Parathyroid adenoma (tissue), 2 donors: Measurements from ENCODE around the gene SBF2.

Experiments
- H2AFZ ChIP-seq: fragments of 300-600 bp; sonication (generic); one replicate; pipeline ENCODE4 v1.7.0; 2017; ENCODE audit warnings: antibody characterized with exemption, mild to moderate bottlenecking
- H3K27ac ChIP-seq: fragments of 300-600 bp; sonication (generic); one replicate; pipeline ENCODE4 v1.7.0; 2017
- H3K27me3 ChIP-seq: fragments of 300-600 bp; sonication (generic); one replicate; pipeline ENCODE4 v1.7.0; 2017; ENCODE audit warnings: low read length; ENCODE audit not compliant: control insufficient read depth, insufficient read depth
- H3K36me3 ChIP-seq: fragments of 300-600 bp; sonication (generic); one replicate; pipeline ENCODE4 v1.7.0; 2017; ENCODE audit warnings: low read length; ENCODE audit not compliant: control insufficient read depth, insufficient read depth
- H3K4me1 ChIP-seq: fragments of 300-600 bp; sonication (generic); one replicate; pipeline ENCODE4 v1.7.0; 2017; ENCODE audit warnings: control low read depth
- H3K4me2 ChIP-seq: fragments of 300-600 bp; sonication (generic); one replicate; pipeline ENCODE4 v1.7.0; 2017; ENCODE audit warnings: low read length
- H3K4me3 ChIP-seq: fragments of 300-600 bp; sonication (generic); one replicate; pipeline ENCODE4 v1.7.0; 2017; ENCODE audit warnings: low read depth, low read length
- H3K79me2 ChIP-seq: fragments of 300-600 bp; sonication (generic); one replicate; pipeline ENCODE4 v1.7.0; 2017; ENCODE audit warnings: control low read depth
- H3K9ac ChIP-seq: fragments of 300-600 bp; sonication (generic); one replicate; pipeline ENCODE4 v1.7.0; 2017; ENCODE audit warnings: mild to moderate bottlenecking
- H3K9me3 ChIP-seq: fragments of 300-600 bp; sonication (generic); one replicate; pipeline ENCODE4 v1.7.0; 2017; ENCODE audit warnings: low read length; ENCODE audit not compliant: control insufficient read depth
- CTCF ChIP-seq: fragments of 300-600 bp; sonication (generic); IDR thresholded peaks from one replicate; pipeline ENCODE4 v1.7.0; 2017; ENCODE audit warnings: antibody characterized with exemption, mild to moderate bottlenecking
- donor health status: primary hyperparathyroidism.

SBF2 gene

GRCh38 chr11:10287766-10288715 is 6.0 kb downstream of the SBF2 start:
- Histone ChIP-seq H3K4me3 (no peak overlapping the region), H3K9me3 (no peaks in the 10 kb centered on the region), H3K4me2 (no peak overlapping the region), H3K79me2 (peaks cover 20% of the 10 kb centered on the region), H3K9ac (no peak overlapping the region), H3K36me3 (no peaks in the 10 kb centered on the region), H2AFZ (no peak overlapping the region), H3K4me1 (peaks cover 2% of the 10 kb centered on the region), H3K27me3 (no peaks in the 10 kb centered on the region), H3K27ac (no peak overlapping the region)
- no peak for TF ChIP-seq CTCF

GRCh38 chr11:10287140-10287539 is 6.9 kb downstream of the SBF2 start:
- Histone ChIP-seq H3K36me3 (no peaks in the 10 kb centered on the region), H2AFZ (no peak overlapping the region), H3K4me1 (peaks cover 2% of the 10 kb centered on the region), H3K4me3 (no peak overlapping the region), H3K9me3 (no peaks in the 10 kb centered on the region), H3K4me2 (no peak overlapping the region), H3K79me2 (peaks cover 20% of the 10 kb centered on the region), H3K27ac (no peak overlapping the region), H3K9ac (no peak overlapping the region), H3K27me3 (no peaks in the 10 kb centered on the region)
- TF ChIP-seq CTCF = no peak

GRCh38 chr11:10285148-10285802 is 8.7 kb downstream of the SBF2 start:
- no peaks in the 10 kb centered on the region for H3K27me3 ChIP-seq
- no peak overlapping the region for H2AFZ ChIP-seq
- no peak overlapping the region for H3K27ac ChIP-seq
- no peak overlapping the region for H3K9ac ChIP-seq
- peaks cover 15% of the 10 kb centered on the region for H3K79me2 ChIP-seq
- no peak overlapping the region for H3K4me2 ChIP-seq
- no peaks in the 10 kb centered on the region for H3K9me3 ChIP-seq
- no peak overlapping the region for H3K4me3 ChIP-seq
- TF ChIP-seq CTCF = no peak
- H3K36me3 ChIP-seq = no peaks in the 10 kb centered on the region
- H3K4me1 ChIP-seq = peaks cover 1% of the 10 kb centered on the region

- H3K4me1 ChIP-seq = peaks cover 4% of the 10 kb centered on the region
- peaks cover 11% of the 10 kb centered on the region for H3K79me2 ChIP-seq
- H3K9me3 ChIP-seq = no peaks in the 10 kb centered on the region
- H2AFZ ChIP-seq = no peak overlapping the region
- no peaks in the 10 kb centered on the region for H3K27me3 ChIP-seq
- H3K9ac ChIP-seq = no peak overlapping the region
- H3K27ac ChIP-seq = no peak overlapping the region
- H3K36me3 ChIP-seq = no peaks in the 10 kb centered on the region
- no peak overlapping the region for H3K4me2 ChIP-seq
- no peak overlapping the region for H3K4me3 ChIP-seq
- no peak for TF ChIP-seq CTCF
These were observed 10.0 kb downstream of the SBF2 start for GRCh38 chr11:10283991-10284390.
